Measurements from ENCODE around the gene SLC7A8. TPM values are rescaled to one million over a fixed set of nuclear protein-coding genes. Genes with fewer than 3 reads are reported as not detected.

Gene SLC7A8
- total RNA-seq, 2 donors from 2014 or later = 119 to 143 TPM

- Histone ChIP-seq H3K4me3 (peak overlapping the region; percentile 15 to 28), H3K27me3 (replicated peaks; ENCODE audit: insufficient read depth) (no peaks in the 10 kb centered on the region), H3K27ac (peak overlapping the region; percentile 91 to 97), H3K9me3 (no peaks in the 10 kb centered on the region), H3K4me1 (replicated peaks) (peaks cover 25% of the 10 kb centered on the region), H3K36me3 (no peaks in the 10 kb centered on the region)
- 9% methylated on average over 28 of the region's 28 CpGs for WGBS
- DNase-seq (ENCODE audit: low spot score) = peak; percentile 96
- intact Hi-C loops (cut with DNase I) = loop anchor here (2.0 kb wide), 2 partner anchors 29 to 31 kb away; partner anchors contain the start of gene SLC7A8
- TF ChIP-seq POLR2AphosphoS5 (IDR thresholded peaks at IDR 0.05) (peak; percentile 83), POLR2A (IDR thresholded peaks at IDR 0.05) (peak; percentile 69)
- TF ChIP-seq, protein P1, sequence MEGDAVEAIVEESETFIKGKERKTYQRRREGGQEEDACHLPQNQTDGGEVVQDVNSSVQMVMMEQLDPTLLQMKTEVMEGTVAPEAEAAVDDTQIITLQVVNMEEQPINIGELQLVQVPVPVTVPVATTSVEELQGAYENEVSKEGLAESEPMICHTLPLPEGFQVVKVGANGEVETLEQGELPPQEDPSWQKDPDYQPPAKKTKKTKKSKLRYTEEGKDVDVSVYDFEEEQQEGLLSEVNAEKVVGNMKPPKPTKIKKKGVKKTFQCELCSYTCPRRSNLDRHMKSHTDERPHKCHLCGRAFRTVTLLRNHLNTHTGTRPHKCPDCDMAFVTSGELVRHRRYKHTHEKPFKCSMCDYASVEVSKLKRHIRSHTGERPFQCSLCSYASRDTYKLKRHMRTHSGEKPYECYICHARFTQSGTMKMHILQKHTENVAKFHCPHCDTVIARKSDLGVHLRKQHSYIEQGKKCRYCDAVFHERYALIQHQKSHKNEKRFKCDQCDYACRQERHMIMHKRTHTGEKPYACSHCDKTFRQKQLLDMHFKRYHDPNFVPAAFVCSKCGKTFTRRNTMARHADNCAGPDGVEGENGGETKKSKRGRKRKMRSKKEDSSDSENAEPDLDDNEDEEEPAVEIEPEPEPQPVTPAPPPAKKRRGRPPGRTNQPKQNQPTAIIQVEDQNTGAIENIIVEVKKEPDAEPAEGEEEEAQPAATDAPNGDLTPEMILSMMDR (IDR thresholded peaks at IDR 0.05) = no peak
Measured at GRCh38 chr14:23153851-23154796, 29.3 kb downstream of the SLC7A8 start.

- no peak overlapping the region for H3K4me3 ChIP-seq
- H3K27ac ChIP-seq = peak overlapping the region; percentile 77 to 91
- H3K4me1 ChIP-seq (replicated peaks) = peaks cover 25% of the 10 kb centered on the region
- no peaks in the 10 kb centered on the region for H3K27me3 ChIP-seq (replicated peaks; ENCODE audit: insufficient read depth)
- DNase-seq (ENCODE audit: low spot score) = no peak
- H3K9me3 ChIP-seq = no peaks in the 10 kb centered on the region
- whole genome bisulfite sequencing = 85% methylated on average over 2 of the region's 2 CpGs
- intact Hi-C loops (cut with DNase I) = no loop called here
- no peaks in the 10 kb centered on the region for H3K36me3 ChIP-seq
- TF ChIP-seq, protein P1 (IDR thresholded peaks at IDR 0.05) = no peak
- no peak for TF ChIP-seq POLR2AphosphoS5 (IDR thresholded peaks at IDR 0.05)
- TF ChIP-seq POLR2A (IDR thresholded peaks at IDR 0.05) = no peak
Measured at GRCh38 chr14:23151342-23151741, 32.1 kb downstream of the SLC7A8 start.

DNA sequence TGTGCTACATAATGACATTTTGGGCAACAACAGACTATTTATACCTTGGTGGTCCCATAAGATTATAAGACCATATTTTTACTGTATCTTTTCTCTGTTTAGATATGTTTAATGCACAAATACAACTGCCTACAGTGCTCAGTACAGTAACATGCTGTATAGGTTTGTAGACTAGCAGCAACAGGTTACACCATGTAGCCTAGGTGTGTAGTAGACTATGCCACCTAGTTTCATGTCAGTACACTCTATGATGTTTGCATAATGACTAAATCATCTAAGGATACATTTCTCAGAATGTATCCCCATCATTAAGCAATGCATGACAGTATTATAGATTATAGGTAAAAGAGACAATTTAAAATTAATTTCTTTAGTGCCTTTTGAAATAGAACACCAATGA, 33.7 kb downstream of the SLC7A8 start:
- H3K27me3 ChIP-seq (replicated peaks; ENCODE audit: insufficient read depth) = no peaks in the 10 kb centered on the region
- TF ChIP-seq, protein P1 (IDR thresholded peaks at IDR 0.05) = no peak
- TF ChIP-seq POLR2A (IDR thresholded peaks at IDR 0.05) (no peak), POLR2AphosphoS5 (IDR thresholded peaks at IDR 0.05) (no peak)
- no peaks in the 10 kb centered on the region for H3K9me3 ChIP-seq
- H3K4me1 ChIP-seq (replicated peaks) = peaks cover 16% of the 10 kb centered on the region
- DNase-seq (ENCODE audit: low spot score) = no peak
- no peaks in the 10 kb centered on the region for H3K36me3 ChIP-seq
- H3K4me3 ChIP-seq = no peak overlapping the region
- H3K27ac ChIP-seq = peak overlapping the region; percentile 29 to 77
- intact Hi-C loops (cut with DNase I) = no loop called here

GRCh38 chr14:23148591-23149249, 34.7 kb downstream of the SLC7A8 start:
- intact Hi-C loops (cut with DNase I) = no loop called here
- Histone ChIP-seq H3K9me3 (no peaks in the 10 kb centered on the region), H3K36me3 (no peaks in the 10 kb centered on the region), H3K27ac (peak overlapping the region; percentile 29 to 77), H3K4me3 (no peak overlapping the region), H3K27me3 (replicated peaks; ENCODE audit: insufficient read depth) (no peaks in the 10 kb centered on the region), H3K4me1 (replicated peaks) (peaks cover 16% of the 10 kb centered on the region)
- 92% methylated on average over 5 of the region's 5 CpGs for WGBS
- TF ChIP-seq, protein P1 (IDR thresholded peaks at IDR 0.05) = no peak
- no peak for TF ChIP-seq POLR2A (IDR thresholded peaks at IDR 0.05)
- no peak for TF ChIP-seq POLR2AphosphoS5 (IDR thresholded peaks at IDR 0.05)
- no peak for DNase-seq (ENCODE audit: low spot score)
